ENCODE measurements around the gene UTP11.

UTP11 gene

DNA sequence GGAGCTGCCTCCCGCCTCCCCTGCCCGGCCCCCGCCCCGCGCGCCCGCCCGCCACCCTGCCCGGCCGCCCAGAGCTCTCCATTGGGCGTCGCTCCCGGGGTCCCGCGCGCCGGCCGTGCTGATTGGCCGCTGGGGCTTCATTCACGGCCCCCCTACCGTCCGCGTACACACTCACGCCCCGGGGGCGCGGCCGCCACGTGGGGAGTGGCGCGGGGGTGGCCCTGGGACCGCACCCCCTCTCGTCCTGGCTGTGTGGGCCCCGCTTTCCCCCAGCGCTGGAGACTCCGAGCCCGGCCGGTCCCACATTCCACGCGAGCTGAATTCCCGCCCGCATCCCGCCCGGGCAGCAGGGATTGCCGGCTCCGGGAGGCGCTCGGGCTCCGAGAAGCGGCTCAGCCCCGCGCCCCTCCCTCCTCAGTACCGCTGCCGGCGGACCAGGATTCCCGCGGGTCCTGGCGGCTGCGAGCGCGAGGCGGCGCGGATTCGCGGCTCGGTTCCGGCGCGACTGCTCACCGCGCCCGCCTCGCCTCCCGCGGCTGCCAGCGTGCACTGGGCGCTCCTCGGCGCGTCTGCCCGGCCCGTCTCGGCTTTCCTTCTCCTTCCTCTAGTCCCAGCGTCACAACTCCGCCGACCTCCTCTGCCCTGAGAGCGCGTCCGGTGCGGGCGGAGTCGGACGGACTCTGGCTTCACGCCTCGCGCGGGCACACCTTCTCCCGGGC is 34.5 kb downstream of the UTP11 start:
- peak; percentile 83 for DNase-seq

DNA sequence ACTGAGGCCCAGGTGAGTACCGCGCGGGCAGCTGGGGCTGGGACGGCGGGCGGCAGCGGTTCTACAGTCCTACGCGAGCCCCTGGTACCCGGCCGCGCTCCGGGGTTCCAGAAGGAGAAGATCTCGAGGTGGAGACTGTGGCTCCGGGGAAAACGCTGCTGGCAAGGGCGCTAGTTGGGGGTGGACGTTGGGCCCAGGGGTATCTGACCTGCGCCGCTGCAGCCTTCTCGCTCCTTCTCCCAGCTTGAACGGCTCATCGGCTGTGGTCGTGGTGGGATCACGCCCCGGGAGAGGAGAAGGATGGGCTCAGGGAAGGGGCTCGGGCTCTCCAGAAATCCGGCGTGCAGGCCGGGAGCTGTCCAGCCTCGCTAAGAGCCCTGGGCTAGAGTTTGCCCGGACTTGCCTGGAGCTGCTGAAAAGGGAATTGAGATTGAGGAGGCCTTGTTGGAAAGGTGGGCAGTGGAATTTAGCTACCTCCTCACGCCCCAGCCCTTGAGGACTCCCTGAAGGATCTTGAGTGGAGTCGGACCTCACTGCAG is 35.1 kb downstream of the UTP11 start:
- DNase-seq = no peak

DNA sequence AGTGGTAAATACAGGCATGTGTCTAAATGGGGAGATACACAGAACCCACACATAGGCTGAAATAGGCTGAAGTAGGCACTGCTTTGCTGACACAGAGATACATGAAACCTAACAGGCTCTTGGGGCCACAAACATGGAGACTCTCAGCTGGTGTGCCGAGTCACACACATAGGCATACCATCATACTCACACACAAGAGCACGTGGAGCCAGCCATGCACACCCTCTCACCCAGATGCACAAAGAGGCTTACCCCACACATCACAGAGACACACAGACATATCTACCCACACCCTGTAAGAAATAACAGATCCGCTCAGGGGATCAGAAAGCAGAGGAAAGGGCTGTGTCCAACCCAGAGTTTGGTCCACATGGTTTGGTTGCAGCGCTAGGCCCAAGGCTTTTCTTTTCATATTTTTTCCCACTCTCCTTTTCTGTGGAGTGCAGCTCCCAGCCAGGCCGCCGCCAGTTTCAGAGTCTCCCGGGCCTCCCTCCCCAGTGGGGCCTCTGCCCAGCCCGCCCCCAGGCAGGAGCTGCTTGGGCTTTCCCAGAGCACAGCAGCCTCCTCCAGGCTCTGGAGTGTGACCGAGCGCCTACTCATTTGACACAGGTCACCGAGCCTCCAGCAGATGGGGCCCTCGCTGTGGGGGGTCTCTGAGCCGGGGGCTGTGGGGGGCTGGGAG is 38.0 kb downstream of the UTP11 start:
- DNase-seq = no peak

DNA sequence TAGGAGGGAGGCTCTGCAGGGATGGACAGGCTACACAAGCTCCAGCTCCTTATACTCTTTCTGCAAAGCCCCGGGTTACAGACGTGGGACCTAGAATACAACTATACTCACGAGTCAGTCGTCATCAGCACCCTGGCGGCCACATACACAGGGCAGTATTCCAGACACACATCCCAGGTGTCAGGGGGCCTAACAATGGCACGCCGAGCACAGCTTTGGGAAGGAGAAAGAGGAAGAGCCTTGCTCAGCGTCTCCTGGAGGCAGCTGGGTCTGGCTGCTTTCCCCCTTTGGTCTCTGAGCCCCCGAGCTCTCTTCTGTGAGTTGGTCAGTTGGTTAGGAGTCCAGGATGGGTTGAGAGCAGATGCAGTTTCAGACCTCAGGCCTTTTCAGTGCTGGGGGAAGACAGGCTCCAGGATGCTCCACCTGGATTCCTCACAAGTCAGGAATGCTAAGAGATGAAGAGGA is 38.6 kb downstream of the UTP11 start:
- no peak for DNase-seq

DNA sequence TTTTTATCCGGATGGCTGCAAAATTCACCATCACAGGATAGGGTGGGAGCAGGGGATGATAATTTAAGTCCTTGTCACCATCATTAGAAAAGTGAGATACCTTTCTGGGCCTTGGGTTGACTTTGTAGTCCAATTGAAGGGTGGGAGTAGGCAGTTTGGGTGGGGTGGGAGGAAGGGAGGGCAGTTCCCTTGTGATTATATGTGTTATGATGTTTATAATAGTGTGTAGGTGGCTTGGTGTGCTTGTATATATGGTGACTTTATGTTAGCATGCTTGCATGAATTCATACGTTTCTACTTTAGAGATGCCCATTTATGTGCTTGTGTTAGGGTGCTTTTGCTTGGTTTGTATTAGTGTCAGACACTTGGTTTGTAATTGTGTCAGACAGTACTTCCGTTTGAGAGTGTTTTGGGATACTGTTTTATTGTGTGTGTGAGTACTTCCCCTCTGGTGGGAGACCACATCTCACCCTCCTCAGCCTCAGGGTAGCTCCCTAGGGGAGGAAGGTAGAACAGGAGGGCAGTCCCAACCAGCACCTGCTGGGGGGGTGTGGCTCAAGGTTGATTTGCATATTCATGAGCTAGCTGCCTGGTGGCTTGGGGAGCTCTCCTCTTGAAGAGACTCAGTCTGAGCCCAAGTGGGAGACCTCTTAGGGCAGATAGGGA is 40.3 kb downstream of the UTP11 start:
- no peak for DNase-seq

DNA sequence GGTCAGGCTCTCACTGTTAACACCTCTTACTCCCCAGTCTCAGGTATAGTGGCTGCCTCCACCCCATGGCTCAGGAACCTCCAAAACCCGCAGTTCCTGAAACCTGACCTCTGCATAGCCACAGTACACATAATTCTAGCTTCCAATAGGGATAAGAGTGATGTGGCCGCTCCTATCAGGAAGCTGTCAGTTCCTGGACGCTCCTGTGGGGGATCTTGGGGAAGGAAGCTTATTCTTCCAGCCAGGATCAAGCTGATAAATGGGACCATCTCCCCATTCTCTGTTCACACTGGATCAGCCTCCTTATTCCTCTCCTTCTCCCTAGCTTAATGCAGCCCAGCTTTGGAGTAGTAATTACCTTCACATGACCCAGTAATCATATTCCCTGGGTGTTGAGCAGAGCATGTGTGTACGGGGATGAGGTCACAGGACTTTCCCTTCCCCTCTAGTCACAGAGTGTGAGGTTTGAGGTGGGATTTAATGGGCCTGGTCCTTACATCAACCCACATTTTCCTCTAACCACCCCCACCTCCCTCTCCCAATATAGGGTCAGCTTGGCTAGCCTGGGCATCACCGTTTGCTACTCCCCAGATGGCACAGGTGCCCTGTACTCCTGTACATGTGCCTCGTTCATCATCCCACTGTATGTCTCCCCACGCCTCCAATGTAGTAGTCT is 41.0 kb downstream of the UTP11 start:
- no peak for DNase-seq

DNA sequence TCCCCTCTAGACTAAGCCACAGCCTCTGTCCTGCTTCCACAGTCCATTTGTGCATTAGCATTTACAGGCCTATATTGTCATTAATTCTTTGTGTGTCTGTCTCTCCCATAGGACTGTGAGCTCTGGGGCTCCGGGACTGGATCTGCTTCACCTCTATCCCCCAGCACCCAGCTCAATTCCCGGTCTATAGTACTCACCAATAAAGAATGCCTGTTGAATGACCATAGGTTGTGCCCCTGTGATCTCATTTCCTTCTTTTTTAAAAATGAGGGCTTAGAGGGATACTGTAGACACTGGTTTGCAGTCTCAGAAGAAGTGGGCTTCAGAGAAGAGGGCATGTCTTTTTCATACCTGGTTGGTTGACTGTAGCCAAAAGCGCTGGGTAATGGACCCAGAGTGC is 42.9 kb downstream of the UTP11 start:
- no peak for DNase-seq

DNA sequence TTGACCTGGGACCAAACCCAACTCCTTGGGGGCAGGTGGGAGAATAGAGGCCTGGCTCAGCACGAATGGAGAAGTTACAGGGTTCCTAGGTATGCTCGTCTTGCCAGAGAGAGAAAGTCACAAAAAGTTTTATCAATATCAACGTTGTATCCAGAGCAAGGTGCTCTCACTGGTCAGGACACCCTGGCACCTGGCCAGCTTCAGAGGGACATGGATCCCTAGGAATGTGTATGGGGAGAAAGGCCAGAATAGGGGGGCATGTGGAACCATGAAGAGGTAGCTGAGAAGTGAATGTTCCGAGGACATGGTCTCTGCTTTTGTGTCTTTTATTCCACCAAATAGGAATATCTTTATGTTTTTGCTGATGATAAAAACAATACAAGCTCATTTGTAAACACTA is 43.4 kb downstream of the UTP11 start:
- no peak for DNase-seq

DNA sequence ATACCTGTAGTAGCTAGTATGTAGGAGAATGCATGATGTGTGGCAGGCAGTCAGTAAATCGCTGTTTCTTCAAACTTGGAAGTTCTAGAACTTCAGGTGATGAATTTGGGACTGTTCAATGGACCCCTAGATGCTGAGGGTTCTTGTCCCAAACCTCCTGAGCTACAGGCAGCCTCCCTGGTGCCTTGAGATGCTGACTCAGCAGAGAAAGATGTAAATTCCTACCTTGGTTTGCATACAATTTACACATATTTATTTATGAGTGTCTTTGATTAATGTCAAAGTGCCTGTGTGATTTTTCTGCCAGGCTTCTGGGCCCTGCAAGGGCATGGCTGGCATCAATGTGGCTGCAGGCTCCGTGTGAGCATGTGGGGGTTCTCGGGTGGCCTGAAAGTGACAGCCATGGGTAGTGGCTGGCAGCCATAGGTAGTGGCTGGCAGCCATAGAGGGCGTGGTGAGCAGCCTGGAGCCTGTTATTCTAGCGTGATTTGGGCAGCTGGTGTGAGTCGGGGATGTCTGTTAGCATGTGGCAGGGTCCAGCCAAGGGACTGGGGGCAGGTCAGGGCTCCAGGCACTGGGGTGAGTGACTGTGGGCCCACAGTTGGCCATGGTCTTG is 47.2 kb downstream of the UTP11 start:
- no peak for DNase-seq

DNA sequence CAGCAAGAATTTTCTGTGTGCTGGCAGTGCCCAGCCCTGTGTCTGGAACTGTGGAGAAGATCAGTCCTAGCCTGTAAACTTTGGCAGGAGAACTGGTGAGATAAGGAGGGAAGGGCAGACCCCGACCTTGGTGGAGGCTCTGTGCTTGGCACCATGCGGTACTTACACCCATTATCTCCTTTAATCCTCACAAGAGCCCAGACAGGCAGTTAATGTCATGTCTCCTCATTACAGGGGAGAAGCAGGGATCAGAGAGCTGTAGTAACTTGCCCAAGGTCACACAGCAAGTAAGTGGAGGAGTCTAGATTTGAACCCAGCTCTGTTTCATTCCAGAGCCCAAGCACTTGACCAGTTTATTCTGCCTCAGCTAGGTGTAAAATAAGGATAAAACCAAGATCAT is 48.0 kb downstream of the UTP11 start:
- DNase-seq = no peak

DNA sequence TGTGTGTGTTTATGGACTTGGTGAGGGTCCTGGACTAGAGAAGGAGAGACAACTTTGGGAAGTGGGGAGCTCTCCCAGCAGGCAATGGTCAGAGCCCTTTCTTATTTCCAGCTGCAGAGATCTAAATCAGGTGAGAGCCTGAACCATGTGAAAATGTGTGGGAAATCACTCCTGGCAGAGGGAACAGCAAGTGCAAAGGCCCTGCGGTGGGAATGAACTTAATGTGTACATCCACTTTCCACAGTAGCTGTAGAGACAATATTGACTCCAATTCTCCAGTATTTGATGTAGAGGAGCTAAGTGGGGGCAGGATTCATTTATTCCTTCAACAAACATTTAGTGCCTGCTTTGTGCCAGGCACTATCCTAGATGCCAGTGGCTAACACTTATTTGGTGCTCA is 48.8 kb downstream of the UTP11 start:
- no peak for DNase-seq

DNA sequence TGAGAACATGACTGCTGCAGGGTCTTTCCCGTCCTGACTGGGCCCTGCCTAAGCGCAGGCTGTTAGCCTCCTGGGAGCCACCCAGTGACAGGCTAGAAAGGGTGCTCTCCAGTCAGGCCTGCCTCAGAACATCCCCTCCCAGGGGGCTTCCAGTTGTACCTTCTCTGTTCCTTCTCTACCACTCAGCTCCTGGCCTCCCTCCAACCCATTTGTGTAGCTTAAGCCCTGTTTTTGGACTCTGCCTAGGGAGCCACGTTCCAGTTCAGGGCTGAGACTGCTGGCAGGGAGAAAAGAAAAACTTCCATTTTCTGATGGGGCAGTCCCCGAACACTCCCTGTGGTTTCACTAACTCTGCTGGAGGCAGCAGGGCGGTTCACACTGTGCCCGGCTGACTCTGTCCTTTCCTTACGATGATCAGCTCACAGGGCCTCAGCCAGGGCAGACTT is 49.4 kb downstream of the UTP11 start:
- DNase-seq = no peak

DNA sequence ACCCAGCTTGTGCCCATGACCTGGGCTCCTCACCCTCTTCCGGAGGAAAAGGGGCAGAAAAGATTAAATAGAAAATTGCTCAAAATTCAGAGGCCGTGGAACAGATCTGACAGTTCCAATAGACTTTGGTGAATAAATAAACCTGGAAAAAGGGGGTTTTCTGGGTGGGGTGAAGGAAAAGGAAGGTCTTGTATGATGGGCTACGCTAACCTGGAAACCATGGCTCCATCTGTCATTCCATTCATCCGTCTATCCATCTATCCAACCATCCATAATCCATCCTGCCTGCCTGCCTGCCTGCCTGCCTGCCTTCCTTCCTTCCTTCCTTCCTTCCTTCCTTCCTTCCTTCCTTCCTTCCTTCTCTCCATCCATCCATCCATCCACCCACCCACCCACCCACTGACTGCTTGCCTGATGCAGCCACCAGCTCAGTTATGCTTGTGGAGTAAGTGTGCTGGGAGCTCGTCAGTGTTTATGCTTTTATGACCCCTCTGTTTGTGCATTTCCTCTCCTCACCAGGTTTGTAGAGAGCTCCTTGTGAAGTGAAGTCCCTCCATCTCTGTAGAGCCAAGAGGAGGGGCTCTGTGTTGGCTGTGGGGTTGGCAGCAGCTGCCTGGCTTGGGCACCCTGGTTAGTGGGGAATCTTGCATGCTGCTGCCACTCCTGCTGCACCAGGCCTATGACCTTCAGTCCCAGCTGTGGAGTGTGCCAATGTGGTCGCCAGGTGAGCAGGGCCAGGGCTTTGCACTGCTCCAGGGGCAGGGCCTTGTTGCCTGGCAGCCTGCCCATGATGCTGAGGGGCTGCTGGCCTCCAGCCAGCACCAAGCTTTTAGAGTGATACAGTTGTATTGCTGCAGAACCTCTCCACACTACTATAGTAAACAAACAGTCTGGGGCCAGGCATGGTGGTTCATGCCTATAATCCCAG is 50.1 kb downstream of the UTP11 start:
- DNase-seq = no peak

DNA sequence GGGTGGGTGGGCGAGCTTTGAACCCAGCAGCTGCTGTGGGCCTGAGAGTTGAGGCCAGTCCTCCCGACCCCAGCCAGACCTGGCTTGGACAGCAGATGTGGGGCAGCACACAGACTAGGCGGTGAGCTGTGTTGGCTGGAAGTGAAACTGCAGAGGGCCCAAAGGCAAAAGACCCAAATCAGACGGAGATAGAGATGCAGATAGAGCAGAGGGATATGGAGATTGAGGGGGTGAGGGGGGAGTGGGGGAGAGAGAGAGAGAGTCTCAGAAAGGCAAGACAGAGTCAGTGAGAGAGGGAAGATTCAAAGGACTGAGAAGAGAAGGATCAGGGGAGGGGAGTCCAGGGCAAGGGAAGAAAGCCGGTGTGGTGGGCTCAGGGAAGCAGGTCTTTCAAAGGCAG is 51.1 kb downstream of the UTP11 start:
- DNase-seq = no peak

DNA sequence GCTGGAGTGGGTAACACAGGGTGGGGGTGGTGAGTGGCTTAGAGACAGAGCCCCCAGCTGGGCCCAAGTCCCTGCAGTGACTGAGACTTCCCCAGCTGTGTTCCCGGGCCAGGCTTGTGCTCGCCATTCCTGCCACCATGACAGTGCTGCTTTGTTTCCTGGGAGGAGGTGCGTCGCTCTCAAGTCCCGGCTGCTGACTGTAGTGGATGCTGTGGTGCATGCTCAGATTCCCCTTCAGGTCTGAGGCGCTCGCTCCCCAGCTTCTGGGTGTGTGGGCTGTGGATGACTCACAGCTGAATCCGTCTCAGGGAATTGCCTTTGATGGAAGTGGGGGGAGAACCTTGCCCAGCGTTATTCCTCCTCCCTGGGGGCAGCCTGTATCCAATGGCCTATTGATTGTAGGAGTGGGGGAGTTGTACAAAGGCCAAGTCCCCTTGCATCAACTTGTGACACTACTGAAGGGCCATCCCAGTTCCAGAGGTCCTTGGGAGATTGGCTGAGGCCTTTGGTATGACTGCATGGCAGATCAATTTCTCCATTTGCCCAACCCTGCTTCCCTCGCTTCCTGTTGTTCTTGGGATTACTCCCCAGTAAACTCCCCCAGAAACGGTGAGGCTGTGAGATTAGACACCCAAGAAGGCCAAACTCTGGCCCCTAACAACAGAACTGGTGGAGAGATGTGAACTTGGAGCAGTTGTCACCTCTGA is 51.8 kb downstream of the UTP11 start:
- DNase-seq = no peak

DNA sequence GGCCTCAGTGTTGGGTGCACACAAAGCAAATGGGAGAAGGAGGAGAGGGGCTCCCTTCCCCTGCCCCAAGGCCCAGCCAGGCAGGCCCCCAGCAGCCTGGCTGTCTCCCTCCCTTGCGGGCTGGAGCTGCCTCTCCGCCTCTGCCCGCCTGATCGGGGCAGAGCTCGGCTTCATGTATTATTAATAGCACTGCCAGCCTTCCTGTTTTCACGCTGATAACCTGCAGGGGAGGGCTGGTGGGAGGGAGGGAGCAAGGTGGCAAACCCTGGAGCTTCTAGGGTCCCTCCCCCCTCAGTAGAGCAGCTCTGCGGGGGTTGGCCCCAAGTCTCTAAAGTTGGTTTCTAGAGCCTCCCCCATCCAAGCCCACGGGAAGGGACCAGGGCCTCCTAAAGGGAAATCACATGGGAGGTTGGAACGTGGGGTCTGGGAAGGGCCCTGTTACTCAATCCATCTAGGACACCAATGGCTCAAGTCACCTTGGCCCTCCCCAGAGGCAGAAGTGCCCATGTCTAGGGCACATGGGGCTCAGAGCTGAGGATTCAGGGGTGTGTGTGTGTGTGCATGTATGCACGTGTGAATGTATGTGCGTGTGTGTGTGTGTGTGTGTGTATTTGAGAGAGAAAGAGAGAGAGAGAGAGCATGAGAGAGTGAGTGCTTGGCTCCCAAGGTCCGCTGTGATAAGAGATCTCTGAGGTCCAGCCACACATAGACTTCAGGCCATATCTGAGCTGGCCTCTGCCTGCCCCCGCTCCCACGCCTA is 55.9 kb downstream of the UTP11 start:
- DNase-seq = no peak

DNA sequence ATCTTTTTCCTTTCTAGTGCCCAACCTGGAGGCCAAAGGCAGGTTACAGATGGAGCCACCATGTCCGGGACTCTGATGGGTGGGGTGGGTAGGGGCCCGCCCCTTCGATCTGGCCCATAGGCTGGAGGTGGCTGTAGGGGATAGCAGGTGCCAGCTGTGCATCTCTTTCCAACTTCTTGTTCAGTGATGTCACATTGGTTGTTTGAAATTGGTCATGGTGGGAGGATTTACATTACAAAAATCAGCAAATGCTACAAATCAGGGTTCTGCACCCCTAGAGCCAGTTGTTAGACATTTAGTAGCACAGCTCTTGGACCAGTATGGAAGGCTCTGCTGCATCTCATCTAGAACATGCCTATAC is 56.4 kb downstream of the UTP11 start:
- no peak for DNase-seq

DNA sequence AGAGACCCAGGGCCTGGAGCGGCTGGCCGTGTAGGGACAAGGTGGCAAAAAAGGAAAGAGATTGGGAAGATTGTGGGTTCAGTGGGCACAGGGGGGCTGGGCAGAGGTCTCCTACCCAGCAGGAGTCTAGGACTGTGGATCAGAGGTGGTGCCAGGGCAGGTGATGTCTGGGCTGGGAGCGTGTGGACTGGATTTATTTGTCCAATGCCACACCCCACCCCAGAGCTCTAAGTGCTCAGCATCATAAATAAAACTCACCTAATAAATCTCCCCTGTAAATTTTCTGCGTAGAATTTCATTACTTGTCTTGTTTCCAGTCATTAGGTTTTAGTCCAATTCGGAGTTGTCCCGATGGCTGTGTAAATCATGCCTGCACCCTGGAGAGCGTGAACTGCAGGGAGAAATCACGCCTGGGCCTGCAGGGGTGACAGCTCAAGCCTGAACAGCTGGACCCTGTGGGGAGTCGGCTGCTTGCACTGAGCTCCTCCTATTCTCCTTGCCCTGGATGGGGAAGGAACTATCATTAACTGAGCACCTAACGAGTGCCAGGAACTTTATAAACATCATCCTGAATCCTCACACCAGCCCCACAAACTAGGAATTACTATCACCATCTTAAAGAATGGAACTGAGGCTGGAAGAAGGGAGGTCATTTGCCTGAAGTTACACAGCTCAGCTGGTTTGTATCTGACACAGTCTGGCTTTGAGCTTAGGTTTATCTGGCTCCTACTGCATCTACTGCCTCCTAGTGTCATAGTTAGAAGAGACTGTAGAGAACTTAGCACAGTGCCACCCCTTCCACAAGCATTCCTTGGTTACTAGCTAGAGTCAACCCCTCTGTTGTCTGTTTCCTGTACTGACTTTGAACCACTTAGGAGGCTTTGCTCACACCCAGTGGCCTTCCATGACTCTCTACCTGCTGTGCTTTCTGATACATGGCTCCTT is 59.0 kb downstream of the UTP11 start:
- no peak for DNase-seq

DNA sequence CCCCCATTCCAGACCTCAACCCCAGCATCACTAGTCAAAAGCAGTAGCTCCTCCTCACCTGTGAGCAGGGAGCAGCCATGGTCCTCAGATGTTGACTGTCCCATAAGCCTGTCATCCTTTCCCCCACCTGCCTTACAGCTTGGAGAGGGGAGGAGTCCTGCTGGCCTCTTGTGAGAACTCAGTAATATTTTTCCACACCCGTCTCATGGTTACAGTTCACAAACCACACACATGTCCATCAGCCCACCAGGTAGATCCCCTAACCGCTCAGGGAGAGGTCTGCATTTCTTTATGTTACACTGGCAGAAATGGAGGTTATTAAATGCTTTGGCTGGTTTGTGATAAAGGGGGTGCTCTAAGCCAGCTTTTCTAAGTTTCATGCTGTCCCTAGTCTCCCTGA is 60.3 kb downstream of the UTP11 start:
- DNase-seq = no peak
